Dermis blood vessel endothelial cell (primary cell): ENCODE results near the gene RHEX. TPM values are rescaled to one million over a fixed set of nuclear protein-coding genes. Genes with fewer than 3 reads are reported as not detected.
"Not testable (repeated sequence)": the region's sequence is repeated elsewhere in the genome, so short reads cannot be mapped to it uniquely, and the experiment has no call there.

Experiments
- DNase-seq: peaks from one replicate; pipeline ENCODE4 v3.0.0; 2010
- total RNA-seq: library from RNA; depleted of rRNA; stranded (reverse); fragments of >200 nt; gene quantifications from 2 replicates; pipeline ENCODE4 v1.2.3, GENCODE V29; 2014

Gene RHEX
- total RNA-seq, 1 donor from 2014 or later, result not detected

GRCh38 chr1:206060844-206061243, 7.9 kb downstream of the RHEX start:
- no peak for DNase-seq

DNA sequence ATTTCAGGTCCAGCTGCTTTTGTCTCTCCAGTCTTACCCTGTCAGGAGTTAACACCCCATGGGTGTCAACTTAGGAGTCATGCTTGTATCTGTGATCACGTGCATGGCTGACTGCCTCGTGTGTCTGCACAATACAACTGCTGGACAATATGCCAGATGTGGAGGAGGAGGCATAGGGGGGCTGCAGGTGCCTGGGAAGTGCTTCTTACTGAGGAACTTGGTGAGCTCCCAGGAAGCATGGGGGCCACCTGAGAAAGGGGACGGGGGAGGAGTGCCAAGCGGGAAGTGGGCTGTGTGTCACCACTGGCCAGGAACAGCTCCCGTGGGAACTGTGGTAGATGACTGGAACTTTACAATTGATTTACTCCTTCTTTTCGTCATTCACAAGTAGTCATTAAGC, 9.5 kb downstream of the RHEX start:
- DNase-seq, result no peak

DNA sequence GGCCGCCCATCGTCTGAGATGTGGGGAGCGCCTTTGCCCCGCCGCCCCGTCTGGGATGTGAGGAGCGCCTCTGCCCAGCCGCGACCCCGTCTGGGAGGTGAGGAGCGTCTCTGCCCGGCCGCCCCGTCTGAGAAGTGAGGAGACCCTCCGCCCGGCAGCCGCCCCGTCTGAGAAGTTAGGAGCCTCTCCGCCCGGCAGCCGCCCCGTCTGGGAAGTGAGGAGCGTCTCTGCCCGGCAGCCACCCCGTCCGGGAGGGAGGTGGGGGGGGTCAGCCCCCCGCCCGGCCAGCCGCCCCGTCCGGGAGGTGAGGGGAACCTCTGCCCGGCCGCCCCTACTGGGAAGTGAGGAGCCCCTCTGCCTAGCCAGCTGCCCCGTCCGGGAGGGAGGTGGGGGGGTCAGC, 11.0 kb downstream of the RHEX start:
- not testable (repeated sequence) for DNase-seq

DNA sequence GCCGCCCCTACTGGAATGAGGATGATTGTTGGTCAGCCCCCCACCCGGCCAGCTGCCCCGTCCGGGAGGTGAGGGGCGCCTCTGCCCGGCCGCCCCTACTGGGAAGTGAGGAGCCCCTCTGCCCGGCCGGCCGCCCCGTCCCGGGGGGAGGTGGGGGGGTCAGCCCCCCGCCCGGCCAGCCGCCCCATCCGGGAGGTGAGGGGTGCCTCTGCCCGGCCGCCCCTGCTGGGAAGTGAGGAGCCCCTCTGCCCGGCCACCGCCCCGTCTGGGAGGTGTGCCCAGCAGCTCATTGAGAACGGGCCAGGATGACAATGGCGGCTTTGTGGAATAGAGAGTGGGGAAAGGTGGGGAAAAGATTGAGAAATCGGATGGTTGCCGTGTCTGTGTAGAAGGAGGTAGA, 11.5 kb downstream of the RHEX start:
- DNase-seq, result not testable (repeated sequence)

GRCh38 chr1:206065547-206066145, 12.7 kb downstream of the RHEX start:
- DNase-seq, result no peak

DNA sequence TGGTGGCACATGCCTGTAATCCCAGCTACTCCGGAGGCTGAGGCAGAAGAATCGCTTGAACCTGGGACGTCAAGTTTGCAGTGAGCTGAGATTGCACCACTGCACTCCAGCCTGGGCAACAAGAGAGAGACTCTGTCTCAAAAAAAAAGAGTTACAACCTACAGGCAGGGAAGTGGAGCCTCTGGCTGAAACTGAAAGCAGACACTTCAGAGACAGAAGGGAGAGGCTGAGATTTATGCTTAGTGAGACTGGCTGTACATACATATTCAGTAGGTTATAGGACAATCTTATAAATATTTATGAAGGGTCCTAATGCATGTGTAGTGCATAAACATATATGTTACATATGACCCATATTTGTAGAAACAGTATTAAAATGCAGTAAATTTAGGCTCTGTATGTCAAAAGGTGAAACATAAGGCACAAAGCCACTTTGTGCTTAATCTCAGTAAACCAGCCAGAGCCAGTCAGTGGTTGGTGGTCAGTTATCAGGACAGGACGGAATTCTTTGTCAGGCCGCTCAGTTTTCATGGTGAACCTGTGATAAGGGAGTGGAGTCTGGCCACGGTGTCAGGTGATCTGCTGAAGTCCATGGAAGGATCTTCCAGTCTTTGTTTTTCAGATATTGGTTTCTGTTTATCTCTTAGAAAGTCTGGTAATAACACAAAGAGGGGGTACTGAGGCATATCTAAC, 13.7 kb downstream of the RHEX start:
- DNase-seq, result no peak

DNA sequence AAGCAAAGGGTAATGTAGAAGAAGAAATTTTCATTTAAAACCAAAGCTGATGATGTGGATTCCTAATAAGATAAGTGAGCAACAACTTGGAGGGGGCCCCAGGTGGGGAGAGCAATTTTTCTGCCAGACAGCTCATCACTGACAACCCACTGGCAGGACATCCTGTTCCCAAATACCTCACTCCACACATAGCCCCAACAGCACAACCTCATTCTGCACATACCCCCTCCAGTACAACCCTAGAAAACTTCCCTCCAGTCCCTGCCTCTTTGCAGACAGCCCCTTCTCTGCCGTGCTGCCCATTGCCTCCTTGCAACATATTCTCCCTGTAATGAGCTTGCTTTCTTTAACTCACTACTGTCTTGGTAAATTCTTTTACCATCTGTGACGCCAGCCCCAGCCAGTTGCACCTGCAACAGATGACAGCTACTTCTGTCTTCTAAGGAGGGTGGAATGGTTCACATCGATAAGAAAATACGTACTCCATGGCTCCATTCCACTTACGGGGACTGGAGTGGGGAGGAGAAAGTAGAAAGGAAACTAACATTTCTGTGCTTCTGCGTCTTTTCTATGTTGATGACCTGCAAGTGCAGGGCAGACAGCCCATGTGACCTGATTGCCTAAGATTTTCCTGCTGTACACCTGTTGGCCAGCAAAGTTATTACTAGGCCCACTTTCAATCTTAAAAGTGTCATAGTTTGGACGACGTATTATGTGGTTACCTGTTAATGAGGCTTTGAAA, 14.7 kb downstream of the RHEX start:
- no peak for DNase-seq

DNA sequence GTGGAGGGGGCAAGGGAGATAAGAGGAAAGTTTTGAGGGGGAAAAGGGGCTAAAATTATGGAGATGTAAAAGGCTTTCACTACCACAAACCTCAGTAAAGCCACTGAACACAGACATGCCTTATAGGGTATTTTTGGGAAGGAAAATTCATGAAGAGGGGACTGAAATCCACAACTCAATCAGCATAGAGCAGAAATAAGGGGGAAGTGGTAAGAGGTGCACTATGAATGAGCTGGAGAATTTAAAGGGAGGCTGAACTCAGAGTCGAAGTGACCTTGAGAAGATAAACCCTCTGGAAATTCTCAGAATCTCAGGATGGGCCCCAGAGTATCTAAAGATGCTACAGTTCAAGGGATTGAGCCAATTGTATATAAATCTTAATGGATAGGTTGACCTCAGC, 15.3 kb downstream of the RHEX start:
- no peak for DNase-seq

DNA sequence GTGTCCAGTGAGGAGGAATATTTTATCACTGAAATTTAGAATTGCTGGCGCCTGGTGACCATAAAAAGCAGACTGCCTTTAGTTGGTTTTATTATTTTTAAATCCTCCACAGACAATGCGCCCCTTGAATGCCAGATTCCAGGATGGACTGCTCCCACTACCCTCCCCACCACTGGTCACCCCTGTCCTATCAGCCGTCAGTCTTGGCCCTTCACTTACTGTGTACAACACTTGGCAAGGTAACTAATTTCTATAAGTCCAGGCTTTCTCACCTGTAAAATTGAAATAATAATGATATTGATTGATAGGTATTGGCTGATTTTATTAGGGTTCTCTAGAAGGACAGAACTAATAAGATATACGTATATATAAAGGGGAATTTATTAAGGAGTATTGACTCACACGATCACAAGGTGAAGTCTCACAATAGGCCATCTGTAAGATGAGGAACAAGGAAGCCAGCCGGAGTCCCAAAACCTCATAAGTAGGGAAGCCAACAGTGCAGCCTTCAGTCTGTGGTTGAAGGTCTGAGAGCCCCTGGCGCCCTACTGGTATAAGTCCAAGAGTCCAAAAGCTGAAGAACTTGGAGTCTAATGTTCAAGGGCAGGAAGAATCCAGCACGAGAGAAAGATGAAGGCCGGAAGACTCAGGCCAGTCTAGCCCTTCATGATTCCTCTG, 17.8 kb downstream of the RHEX start:
- no peak for DNase-seq

DNA sequence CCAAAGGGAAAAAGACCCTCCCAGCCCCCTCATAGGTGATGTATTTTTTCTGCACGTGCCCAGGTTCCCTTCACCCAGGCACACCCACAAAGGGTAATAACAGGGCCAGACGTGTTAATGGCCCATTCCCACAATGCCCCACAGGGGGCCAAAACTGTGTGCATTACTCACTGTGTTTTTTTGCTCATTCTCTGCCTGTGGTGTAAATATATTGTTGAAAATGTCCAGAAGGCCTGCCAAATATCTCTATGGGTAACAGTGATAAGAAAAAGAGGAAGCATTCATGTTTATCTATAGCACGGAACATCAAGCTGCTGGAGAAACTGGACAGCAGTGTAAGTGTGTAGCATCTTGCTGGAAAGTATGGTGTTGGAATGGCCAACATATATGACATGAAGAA, 21.9 kb downstream of the RHEX start:
- DNase-seq, result peak; percentile 7

GRCh38 chr1:206075786-206076755, 23.1 kb downstream of the RHEX start:
- no peak for DNase-seq

GRCh38 chr1:206079135-206079534, 26.2 kb downstream of the RHEX start:
- no peak for DNase-seq

- no peak for DNase-seq
These were observed 27.2 kb downstream of the RHEX start for GRCh38 chr1:206080026-206080820.

DNA sequence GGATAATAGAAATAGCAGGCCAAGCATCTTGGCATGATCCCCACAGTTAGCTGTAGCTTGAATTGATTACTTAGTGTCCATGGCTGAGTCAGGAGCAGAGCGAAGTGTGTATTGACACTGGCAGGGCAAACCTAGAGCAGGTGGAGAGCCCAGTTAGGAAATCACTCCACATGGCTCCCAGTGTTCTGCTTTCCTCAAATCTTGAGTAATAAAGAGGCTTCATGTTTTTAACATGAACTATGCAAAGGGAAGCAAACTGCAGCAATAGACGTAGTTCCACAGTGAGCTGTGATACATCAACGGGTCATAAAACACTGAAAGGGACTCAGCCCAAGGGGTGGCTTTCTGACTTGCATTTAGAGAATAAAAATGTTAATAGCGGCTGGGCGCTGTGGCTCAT, 28.9 kb downstream of the RHEX start:
- no peak for DNase-seq

DNA sequence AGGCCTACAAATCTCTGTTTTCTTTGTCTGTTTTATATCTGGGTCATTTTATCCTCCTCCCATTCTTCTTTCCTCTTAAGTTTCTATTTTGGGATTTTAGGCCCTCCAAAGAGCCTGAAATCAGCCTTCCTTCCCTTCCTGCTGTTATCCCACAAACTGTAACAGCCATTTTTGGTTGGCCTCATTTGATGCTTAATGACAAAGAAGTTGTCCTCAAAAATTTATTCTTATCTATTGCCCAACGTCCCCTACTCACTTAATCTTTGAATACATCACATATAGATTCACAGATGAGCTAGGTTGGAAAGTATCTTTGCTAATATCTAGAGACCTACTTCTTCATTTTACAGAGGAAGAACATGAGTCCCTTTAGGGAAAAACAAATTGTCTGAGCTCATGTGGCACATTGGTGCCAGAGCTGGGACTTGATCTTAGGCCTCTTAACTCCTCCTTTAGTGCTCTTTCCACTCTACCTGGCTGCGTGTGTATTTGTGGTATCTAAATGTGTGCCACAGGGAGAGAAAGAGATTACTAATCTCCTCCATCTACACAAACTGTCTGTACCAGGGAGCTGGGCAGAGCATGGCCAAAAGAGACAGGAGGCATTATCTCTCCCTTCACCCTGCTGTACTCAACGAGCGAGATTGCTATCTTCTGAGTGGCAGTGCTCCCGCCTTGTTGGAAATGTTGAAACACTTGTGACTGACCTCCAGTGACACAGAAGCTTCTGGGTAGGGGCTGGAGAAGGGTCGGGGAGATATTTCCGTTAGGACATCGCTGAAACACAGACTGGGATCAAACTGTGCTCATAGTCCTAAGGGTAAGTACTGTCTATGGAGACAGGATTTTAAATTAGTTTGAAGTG, 30.1 kb downstream of the RHEX start:
- DNase-seq, result no peak

- DNase-seq, result no peak
These were observed 30.8 kb downstream of the RHEX start for GRCh38 chr1:206083750-206084149.

DNA sequence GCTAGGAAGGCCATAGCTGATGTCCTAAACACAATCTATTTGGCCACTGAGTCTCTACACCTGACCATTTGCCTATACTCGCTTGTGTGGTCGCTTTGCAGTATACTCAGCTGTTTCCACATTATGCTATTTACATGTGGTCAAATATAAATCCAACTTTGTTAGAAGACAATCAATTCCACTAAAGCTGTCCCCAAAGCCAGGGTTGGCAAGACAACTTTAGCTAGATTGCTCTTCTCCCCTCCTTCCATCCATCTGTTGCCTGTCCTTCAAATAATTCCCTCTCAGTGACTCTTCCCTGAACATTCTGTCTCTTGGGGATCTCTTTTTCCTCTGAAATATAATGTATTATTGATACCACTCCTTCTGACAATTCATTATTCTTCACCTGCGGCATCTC, 34.1 kb downstream of the RHEX start:
- no peak for DNase-seq

DNA sequence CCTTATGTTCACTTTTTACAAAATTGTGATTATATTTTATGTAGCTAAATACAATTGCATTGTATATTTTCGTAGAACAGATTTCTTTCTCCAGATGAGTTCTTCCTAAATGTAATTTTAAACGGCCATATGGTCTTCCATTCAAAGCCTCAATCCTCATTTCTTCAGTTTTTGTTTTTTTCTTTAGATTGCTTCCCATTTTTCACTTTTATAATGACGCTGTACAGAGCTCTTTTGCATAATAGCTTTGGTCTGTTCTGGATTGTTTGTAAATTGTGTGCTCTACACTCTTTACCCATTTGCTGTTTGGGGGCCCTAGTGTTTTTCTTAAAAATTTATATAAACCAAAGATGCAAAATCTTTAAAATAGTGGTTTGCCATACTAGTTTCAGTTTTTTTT, 36.4 kb downstream of the RHEX start:
- DNase-seq, result no peak

DNA sequence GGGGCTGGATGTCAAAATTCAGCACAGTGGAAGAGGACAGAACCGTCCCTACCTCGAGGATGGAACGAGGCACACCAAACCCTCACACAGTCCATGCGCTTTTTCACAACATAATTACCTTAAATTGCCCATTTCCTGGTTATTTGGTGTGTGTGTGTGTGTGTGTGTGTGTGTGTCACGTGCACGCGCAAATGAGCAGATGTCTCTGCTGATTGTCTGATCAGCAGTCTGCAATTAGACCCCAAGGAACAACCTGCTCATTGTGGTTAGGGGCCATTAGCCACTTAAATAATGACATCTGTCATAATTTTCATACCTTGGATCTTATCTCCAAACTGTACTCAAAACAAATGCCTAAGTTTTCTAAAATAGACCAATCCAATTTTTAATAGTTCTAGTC, 41.1 kb downstream of the RHEX start:
- no peak for DNase-seq

DNA sequence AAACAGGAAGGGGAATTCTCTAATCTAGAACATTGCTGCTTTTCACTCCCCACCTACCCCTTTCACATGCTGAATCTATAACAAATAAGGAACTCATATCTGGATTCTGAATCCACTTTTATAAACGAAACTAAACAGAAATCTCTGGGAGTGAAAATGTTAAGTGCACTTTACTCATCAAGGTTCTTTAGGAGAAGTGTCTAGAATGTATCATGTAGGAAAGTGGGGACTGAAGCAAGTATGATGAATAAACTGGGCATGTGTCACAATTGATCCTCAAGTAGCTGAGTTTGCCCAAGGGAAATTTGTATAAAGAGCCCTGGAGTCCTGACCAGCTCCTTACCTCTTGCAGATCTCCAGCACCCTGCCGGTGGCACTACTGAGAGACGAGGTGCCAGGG, 44.4 kb downstream of the RHEX start:
- no peak for DNase-seq
